Activated T-helper 1 cell treated with anti-CD3 and anti-CD28 coated beads, Interleukin-12 subunit alpha, Interleukin-12 subunit beta, Interleukin-2, Interleukin-4 antibody, amounts not matched to agents 30 ng/mL and 10 ng/mL and 1 ng/mL, durations not matched to agents 14 hours and 24 hours and 36 hours (primary cell): ENCODE results near the gene PLEKHM2. TPM values are rescaled to one million over a fixed set of nuclear protein-coding genes. Genes with fewer than 3 reads are reported as not detected.

Experiments used
- DNase-seq: peaks from one replicate; pipeline ENCODE4 v3.0.0; 2021; ENCODE audit warnings: low spot score
- H3K27ac Mint-ChIP-seq: one replicate; pipeline ENCODE4 v1.8.0; 2021; ENCODE audit warnings: mild to moderate bottlenecking, mixed read lengths
- H3K27me3 Mint-ChIP-seq: one replicate; pipeline ENCODE4 v1.8.0; 2022; ENCODE audit warnings: mild to moderate bottlenecking, moderate library complexity, mixed read lengths; ENCODE audit not compliant: insufficient read depth
- H3K36me3 Mint-ChIP-seq: one replicate; pipeline ENCODE4 v1.8.0; 2021; ENCODE audit warnings: low read depth, mixed read lengths
- H3K4me1 Mint-ChIP-seq: one replicate; pipeline ENCODE4 v1.8.0; 2021; ENCODE audit warnings: low read depth, mixed read lengths
- H3K4me3 Mint-ChIP-seq: one replicate; pipeline ENCODE4 v1.8.0; 2021; ENCODE audit warnings: mild to moderate bottlenecking, moderate library complexity, mixed read lengths
- H3K9me3 Mint-ChIP-seq: one replicate; pipeline ENCODE4 v1.8.0; 2021; ENCODE audit warnings: mixed read lengths
- intact Hi-C: fragments of 100-400 bp; cut with micrococcal nuclease; formaldehyde crosslinking; loops from one replicate; pipeline ENCODE4 v1.15.1; 2024
- total RNA-seq: library from RNA; stranded (reverse); gene quantifications from 2 replicates; pipeline ENCODE4 v1.2.3, GENCODE V29; 2022

Gene PLEKHM2
- total RNA-seq, 1 donor from 2014 or later: 66.2 TPM

- H3K36me3 Mint-ChIP-seq: no peaks in the 10 kb centered on the region
- no peak overlapping the region for H3K4me3 Mint-ChIP-seq
- DNase-seq: no peak
- H3K27me3 Mint-ChIP-seq: no peaks in the 10 kb centered on the region
- H3K4me1 Mint-ChIP-seq: no peaks in the 10 kb centered on the region
- intact Hi-C loops: no loop called here
- H3K9me3 Mint-ChIP-seq: no peaks in the 10 kb centered on the region
- no peak overlapping the region for H3K27ac Mint-ChIP-seq
These were observed 87.9 kb downstream of the PLEKHM2 start for GRCh38 chr1:15771836-15772515.

GRCh38 chr1:15775706-15776105 lies 91.6 kb downstream of the PLEKHM2 start:
- no peak for DNase-seq
- Mint-ChIP-seq H3K36me3 (no peaks in the 10 kb centered on the region), H3K4me3 (no peak overlapping the region), H3K9me3 (no peaks in the 10 kb centered on the region), H3K4me1 (no peaks in the 10 kb centered on the region), H3K27ac (no peak overlapping the region), H3K27me3 (peaks cover 3% of the 10 kb centered on the region)
- intact Hi-C loops: no loop called here

- Mint-ChIP-seq H3K4me3 (no peak overlapping the region), H3K4me1 (no peaks in the 10 kb centered on the region), H3K36me3 (no peaks in the 10 kb centered on the region), H3K27ac (no peak overlapping the region), H3K9me3 (no peaks in the 10 kb centered on the region), H3K27me3 (peaks cover 3% of the 10 kb centered on the region)
- no peak for DNase-seq
- intact Hi-C loops: no loop called here
These were observed 94.0 kb downstream of the PLEKHM2 start for GRCh38 chr1:15777909-15778707.

Other genes with a start within 250 kb of the PLEKHM2 start
- 0.29 and 0.57 TPM in 2 replicates for gene CTRC, start 245.9 kb upstream of the PLEKHM2 start, total RNA-seq
- gene CELA2A, start 227.6 kb upstream of the PLEKHM2 start, total RNA-seq: not detected in 2 replicates
- gene CELA2B, start 208.2 kb upstream of the PLEKHM2 start, total RNA-seq: not detected in 2 replicates
- 19.5 and 21.0 TPM in 2 replicates for gene CASP9, start 160.1 kb upstream of the PLEKHM2 start, total RNA-seq
- 18.8 and 19.8 TPM in 2 replicates for gene DNAJC16, start 157.5 kb upstream of the PLEKHM2 start, total RNA-seq
- gene AGMAT, start 99.3 kb upstream of the PLEKHM2 start, total RNA-seq: 34.4 and 34.5 TPM in 2 replicates
- 49.9 and 51.4 TPM in 2 replicates for gene DDI2, start 66.9 kb upstream of the PLEKHM2 start, total RNA-seq
- 1.1 and 1.8 TPM in 2 replicates for gene SLC25A34, start 51.9 kb downstream of the PLEKHM2 start, total RNA-seq
- not detected in 2 replicates for gene TMEM82, start 58.2 kb downstream of the PLEKHM2 start, total RNA-seq
- gene FBLIM1, start 74.5 kb downstream of the PLEKHM2 start, total RNA-seq: not detected in 2 replicates
- 1.3 and 1.5 TPM in 2 replicates for gene UQCRHL, start 123.3 kb downstream of the PLEKHM2 start, total RNA-seq
- gene SPEN, start 163.4 kb downstream of the PLEKHM2 start, total RNA-seq: 81.9 and 87.6 TPM in 2 replicates